ENCODE data around the gene ECI2.

ECI2 gene

GRCh38 chr6:4134841-4135664, at the start of gene ECI2:
ECI2 (minus strand) TSS chr6:4135575; CDS start chr6:4135560, 15 bp downstream.
- no peaks in the 10 kb centered on the region for H3K27me3 ChIP-seq (ENCODE audit: insufficient read depth, low read length, poor library complexity, severe bottlenecking)
- H3K4me3 ChIP-seq (ENCODE audit: low read length, poor library complexity, severe bottlenecking), result peak within 1 kb of the TSS; percentile 88
- H3F3A ChIP-seq (ENCODE audit: low read depth), result no peaks in the 10 kb centered on the region; the same call in 1 of the 2 replicates
- peaks cover 42% of the 10 kb centered on the region for H3K79me2 ChIP-seq (ENCODE audit: insufficient read depth, low read length)
- peaks cover 16% of the 10 kb centered on the region; the same call in 1 of the 2 replicates for H3K36me3 ChIP-seq (ENCODE audit: insufficient read depth, low read length)
- no peaks in the 10 kb centered on the region for H3K9me2 ChIP-seq (replicated peaks; ENCODE audit: low read depth, low read length)
- peaks cover 29% of the 10 kb centered on the region for H3K4me1 ChIP-seq (ENCODE audit: insufficient read depth, low read length, poor library complexity, severe bottlenecking)
- peak within 1 kb of the TSS; percentile 90 for H2AFZ ChIP-seq (ENCODE audit: low read length)
- peak within 1 kb of the TSS; percentile 93 for H3K4me2 ChIP-seq (ENCODE audit: low read depth, low read length, poor library complexity, severe bottlenecking)
- TF ChIP-seq EZH2phosphoT487 (IDR thresholded peaks at IDR 0.05; ENCODE audit: borderline replicate concordance), result no peak
- no peak for TF ChIP-seq CTCF (conservative IDR thresholded peaks at IDR 0.05; ENCODE audit: low read length)
- H3K9ac ChIP-seq (ENCODE audit: low read depth, low read length, poor library complexity, severe bottlenecking), result peak within 1 kb of the TSS; percentile 85
- H4K20me1 ChIP-seq (ENCODE audit: insufficient read depth, low read length, poor library complexity, severe bottlenecking), result no peaks in the 10 kb centered on the region
- H3K9me3 ChIP-seq (ENCODE audit: insufficient read depth, low read depth, low read length), result no peaks in the 10 kb centered on the region

GRCh38 chr6:4180652-4181255, 45.4 kb upstream of the ECI2 start:
- H3K9ac ChIP-seq (ENCODE audit: low read depth, low read length, poor library complexity, severe bottlenecking), result no peak overlapping the region
- H3K9me2 ChIP-seq (replicated peaks; ENCODE audit: low read depth, low read length), result no peaks in the 10 kb centered on the region
- no peaks in the 10 kb centered on the region for H3K79me2 ChIP-seq (ENCODE audit: insufficient read depth, low read length)
- no peaks in the 10 kb centered on the region for H3K27me3 ChIP-seq (ENCODE audit: insufficient read depth, low read length, poor library complexity, severe bottlenecking)
- no peak overlapping the region for H3K4me3 ChIP-seq (ENCODE audit: low read length, poor library complexity, severe bottlenecking)
- H3K4me1 ChIP-seq (ENCODE audit: insufficient read depth, low read length, poor library complexity, severe bottlenecking), result no peaks in the 10 kb centered on the region
- H4K20me1 ChIP-seq (ENCODE audit: insufficient read depth, low read length, poor library complexity, severe bottlenecking), result no peaks in the 10 kb centered on the region
- H3F3A ChIP-seq (ENCODE audit: low read depth), result no peaks in the 10 kb centered on the region
- no peak for TF ChIP-seq EZH2phosphoT487 (IDR thresholded peaks at IDR 0.05; ENCODE audit: borderline replicate concordance)
- no peak for TF ChIP-seq CTCF (conservative IDR thresholded peaks at IDR 0.05; ENCODE audit: low read length)
- H3K36me3 ChIP-seq (ENCODE audit: insufficient read depth, low read length), result no peaks in the 10 kb centered on the region
- no peaks in the 10 kb centered on the region for H3K9me3 ChIP-seq (ENCODE audit: insufficient read depth, low read depth, low read length)
- no peak overlapping the region for H3K4me2 ChIP-seq (ENCODE audit: low read depth, low read length, poor library complexity, severe bottlenecking)
- H2AFZ ChIP-seq (ENCODE audit: low read length), result no peak overlapping the region

GRCh38 chr6:4179960-4180651, 44.7 kb upstream of the ECI2 start:
- no peaks in the 10 kb centered on the region for H3K27me3 ChIP-seq (ENCODE audit: insufficient read depth, low read length, poor library complexity, severe bottlenecking)

More at GRCh38 chr6:4179960-4180651, 44.7 kb upstream of the ECI2 start:
- TF ChIP-seq EZH2phosphoT487 (IDR thresholded peaks at IDR 0.05; ENCODE audit: borderline replicate concordance) (no peak), CTCF (conservative IDR thresholded peaks at IDR 0.05; ENCODE audit: low read length) (no peak)
- Histone ChIP-seq H3K9me2 (replicated peaks; ENCODE audit: low read depth, low read length) (no peaks in the 10 kb centered on the region), H3K36me3 (ENCODE audit: insufficient read depth, low read length) (no peaks in the 10 kb centered on the region), H3K4me1 (ENCODE audit: insufficient read depth, low read length, poor library complexity, severe bottlenecking) (no peaks in the 10 kb centered on the region), H2AFZ (ENCODE audit: low read length) (no peak overlapping the region), H3K4me2 (ENCODE audit: low read depth, low read length, poor library complexity, severe bottlenecking) (no peak overlapping the region), H4K20me1 (ENCODE audit: insufficient read depth, low read length, poor library complexity, severe bottlenecking) (no peaks in the 10 kb centered on the region), H3K4me3 (ENCODE audit: low read length, poor library complexity, severe bottlenecking) (no peak overlapping the region), H3F3A (ENCODE audit: low read depth) (no peaks in the 10 kb centered on the region), H3K9ac (ENCODE audit: low read depth, low read length, poor library complexity, severe bottlenecking) (no peak overlapping the region), H3K9me3 (ENCODE audit: insufficient read depth, low read depth, low read length) (no peaks in the 10 kb centered on the region), H3K79me2 (ENCODE audit: insufficient read depth, low read length) (no peaks in the 10 kb centered on the region)

Measured in Loucy (cell line).